Measurements from ENCODE around the gene MMEL1.

MMEL1 gene

GRCh38 chr1:2541619-2542245, 91.1 kb downstream of the MMEL1 start:
- no peak for DNase-seq

GRCh38 chr1:2540816-2541492, 91.9 kb downstream of the MMEL1 start:
- no peak for DNase-seq

Data from effector CD8-positive, alpha-beta T cell (primary cell).